A549 treated with DMSO at 1 μM for 4 hours (cell line): ENCODE results near the gene PSMB2. TPM values are rescaled to one million over a fixed set of nuclear protein-coding genes. Genes with fewer than 3 reads are reported as not detected.

Experiments used
- total RNA-seq: library from RNA; stranded (reverse); fragments of 200-300 nt; extraction: Qiagen RNA extraction; gene quantifications from 5 replicates; pipeline ENCODE4 v1.2.3, GENCODE V29; 2022; ENCODE audit warnings: low read depth

Gene PSMB2
- 80.4 to 107 TPM (median 106 TPM) in 5 replicates for total RNA-seq

GRCh38 chr1:35641233-35641866, at the start of gene PSMB2:
TSS of gene PSMB2 (minus strand) at chr1:35641526. CDS start at chr1:35641432, 94 bp downstream.

GRCh38 chr1:35573198-35574124, 67.9 kb downstream of the PSMB2 start, which contains the start of gene TFAP2E:
TSS of gene TFAP2E (plus strand) at chr1:35573314. CDS start at chr1:35573578, 264 bp downstream.

DNA sequence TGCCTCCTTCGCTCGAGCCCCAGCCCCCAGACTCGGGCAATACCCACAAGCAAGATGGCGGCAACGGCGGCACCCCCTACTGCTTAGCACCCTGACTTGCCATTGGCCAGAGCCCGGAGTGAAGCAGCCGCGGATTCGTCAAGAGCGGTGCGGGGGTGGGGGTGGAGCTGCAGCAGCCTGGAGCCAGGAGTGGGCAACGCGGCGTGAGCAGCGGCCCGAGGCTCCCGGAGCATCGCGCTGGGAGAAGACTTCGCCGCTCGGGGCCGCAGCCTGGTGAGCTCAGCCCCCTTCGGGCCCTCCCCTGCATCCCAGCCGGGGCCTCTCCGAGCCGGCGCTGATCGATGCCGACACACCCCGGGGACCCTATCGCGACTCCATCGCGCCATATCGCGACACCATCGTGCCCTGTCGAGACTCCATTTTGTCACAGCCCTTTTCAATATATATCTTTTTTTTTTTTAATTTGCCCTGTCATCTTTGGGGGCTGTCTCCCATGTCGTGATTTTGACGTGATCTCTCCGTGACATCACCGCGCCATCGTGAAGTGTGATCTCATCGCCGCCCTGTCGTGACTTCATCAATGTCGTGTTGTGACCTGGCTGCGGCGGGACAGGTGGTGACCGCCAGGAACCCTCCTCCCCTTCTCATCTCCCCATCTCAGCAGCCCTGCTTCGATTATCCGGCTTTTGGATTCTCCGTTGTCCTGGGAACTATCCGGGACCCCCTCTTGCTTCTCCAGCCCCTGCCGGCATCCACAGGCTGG, 83.5 kb downstream of the PSMB2 start, which contains the start of gene NCDN:
NCDN (plus strand) TSS at position 189 of the 763 bp plus-strand sequence; CDS start at position 581, 392 bp downstream.

GRCh38 chr1:35557118-35557610, 84.2 kb downstream of the PSMB2 start, which contains the start of gene KIAA0319L:
TSS of gene KIAA0319L (minus strand) at chr1:35557403. CDS start at chr1:35554491, 2,912 bp downstream.

Other genes with a start within 250 kb of the PSMB2 start
- 14.1 to 16.9 TPM (median 16.0 TPM) in 5 replicates for gene KIAA0319L, start 84.1 kb downstream of the PSMB2 start, total RNA-seq
- 14.5 to 18.6 TPM (median 16.6 TPM) in 5 replicates for gene NCDN, start 83.7 kb downstream of the PSMB2 start, total RNA-seq
- gene TFAP2E, start 68.2 kb downstream of the PSMB2 start, total RNA-seq: 0.35 to 0.77 TPM (median 0.47 TPM) in 5 replicates
- 12.4 to 15.2 TPM (median 13.3 TPM) in 5 replicates for gene C1orf216, start 77.4 kb upstream of the PSMB2 start, total RNA-seq
- gene CLSPN, start 128.5 kb upstream of the PSMB2 start, total RNA-seq: 10.0 to 13.4 TPM (median 12.9 TPM) in 5 replicates
- gene AGO4, start 166.5 kb upstream of the PSMB2 start, total RNA-seq: 2.3 to 6.1 TPM (median 4.9 TPM) in 5 replicates
- 3.9 to 6.3 TPM (median 5.0 TPM) in 5 replicates for gene AGO1, start 241.7 kb upstream of the PSMB2 start, total RNA-seq